ENCODE results near the gene DNM3. TPM values are rescaled to one million over a fixed set of nuclear protein-coding genes. Genes with fewer than 3 reads are reported as not detected.
A peak's percentile ranks its signal among the peaks of the same experiment; 100 is the strongest.

DNM3 gene
- total and polyA plus RNA-seq, 10 of the 15 experiments (the other 5 are each of a cell fraction or from before 2014, with no cell fraction given): 0.03 to 1.5 (median 0.08) TPM; not detected in 3

GRCh38 chr1:172394141-172394751 is 552.9 kb downstream of the DNM3 start (continued):
- TF ChIP-seq MXI1 (IDR thresholded peaks at IDR 0.05; ENCODE audit: low read depth, low read length) (peak; percentile 29; the same call in 1 of the 2 replicates), ZSCAN29 (IDR thresholded peaks at IDR 0.05) (no peak), ZBTB40 (IDR thresholded peaks at IDR 0.05; ENCODE audit: borderline replicate concordance) (no peak), BRCA1 (IDR thresholded peaks at IDR 0.05; ENCODE audit: low read depth, low read length) (no peak), SRF (IDR thresholded peaks at IDR 0.05; ENCODE audit: low read depth in 2 of 2, low read length in 2 of 2) (no peak), E2F8 (IDR thresholded peaks at IDR 0.05; ENCODE audit: low read depth, partially characterized antibody) (no peak), SMAD1 (IDR thresholded peaks at IDR 0.05; ENCODE audit: low read depth, partially characterized antibody) (no peak), CEBPB (IDR thresholded peaks at IDR 0.05; ENCODE audit: borderline replicate concordance in 1 of 2, low read depth in 2 of 2, low read length in 2 of 2) (no peak), BCL11A (IDR thresholded peaks at IDR 0.05; ENCODE audit: low read depth, low read length) (no peak), NFIC (IDR thresholded peaks at IDR 0.05; ENCODE audit: low read depth, low read length) (no peak), PAX5 (IDR thresholded peaks at IDR 0.05; ENCODE audit: borderline replicate concordance, low read depth, low read length) (peak; percentile 62; the same call in 1 of the 2 replicates), CREM (IDR thresholded peaks at IDR 0.05; ENCODE audit: low read depth) (no peak), NR2C1 (IDR thresholded peaks at IDR 0.05) (no peak), RFX5 (IDR thresholded peaks at IDR 0.05; ENCODE audit: low read depth, low read length) (no peak)
- TF ChIP-seq, protein P1, sequence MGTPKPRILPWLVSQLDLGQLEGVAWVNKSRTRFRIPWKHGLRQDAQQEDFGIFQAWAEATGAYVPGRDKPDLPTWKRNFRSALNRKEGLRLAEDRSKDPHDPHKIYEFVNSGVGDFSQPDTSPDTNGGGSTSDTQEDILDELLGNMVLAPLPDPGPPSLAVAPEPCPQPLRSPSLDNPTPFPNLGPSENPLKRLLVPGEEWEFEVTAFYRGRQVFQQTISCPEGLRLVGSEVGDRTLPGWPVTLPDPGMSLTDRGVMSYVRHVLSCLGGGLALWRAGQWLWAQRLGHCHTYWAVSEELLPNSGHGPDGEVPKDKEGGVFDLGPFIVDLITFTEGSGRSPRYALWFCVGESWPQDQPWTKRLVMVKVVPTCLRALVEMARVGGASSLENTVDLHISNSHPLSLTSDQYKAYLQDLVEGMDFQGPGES (IDR thresholded peaks at IDR 0.05): no peak
- TF ChIP-seq, protein P2, sequence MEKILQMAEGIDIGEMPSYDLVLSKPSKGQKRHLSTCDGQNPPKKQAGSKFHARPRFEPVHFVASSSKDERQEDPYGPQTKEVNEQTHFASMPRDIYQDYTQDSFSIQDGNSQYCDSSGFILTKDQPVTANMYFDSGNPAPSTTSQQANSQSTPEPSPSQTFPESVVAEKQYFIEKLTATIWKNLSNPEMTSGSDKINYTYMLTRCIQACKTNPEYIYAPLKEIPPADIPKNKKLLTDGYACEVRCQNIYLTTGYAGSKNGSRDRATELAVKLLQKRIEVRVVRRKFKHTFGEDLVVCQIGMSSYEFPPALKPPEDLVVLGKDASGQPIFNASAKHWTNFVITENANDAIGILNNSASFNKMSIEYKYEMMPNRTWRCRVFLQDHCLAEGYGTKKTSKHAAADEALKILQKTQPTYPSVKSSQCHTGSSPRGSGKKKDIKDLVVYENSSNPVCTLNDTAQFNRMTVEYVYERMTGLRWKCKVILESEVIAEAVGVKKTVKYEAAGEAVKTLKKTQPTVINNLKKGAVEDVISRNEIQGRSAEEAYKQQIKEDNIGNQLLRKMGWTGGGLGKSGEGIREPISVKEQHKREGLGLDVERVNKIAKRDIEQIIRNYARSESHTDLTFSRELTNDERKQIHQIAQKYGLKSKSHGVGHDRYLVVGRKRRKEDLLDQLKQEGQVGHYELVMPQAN (conservative IDR thresholded peaks at IDR 0.05): no peak

Data from GM12878 (cell line).